ENCODE data around the gene NDUFB11. TPM values are rescaled to one million over a fixed set of nuclear protein-coding genes. Genes with fewer than 3 reads are reported as not detected.

Gene NDUFB11
- total and polyA plus RNA-seq, 2 donors (not counting 1 experiment from before 2014, with no cell fraction given), result 56.8 to 59.7 TPM

DNA sequence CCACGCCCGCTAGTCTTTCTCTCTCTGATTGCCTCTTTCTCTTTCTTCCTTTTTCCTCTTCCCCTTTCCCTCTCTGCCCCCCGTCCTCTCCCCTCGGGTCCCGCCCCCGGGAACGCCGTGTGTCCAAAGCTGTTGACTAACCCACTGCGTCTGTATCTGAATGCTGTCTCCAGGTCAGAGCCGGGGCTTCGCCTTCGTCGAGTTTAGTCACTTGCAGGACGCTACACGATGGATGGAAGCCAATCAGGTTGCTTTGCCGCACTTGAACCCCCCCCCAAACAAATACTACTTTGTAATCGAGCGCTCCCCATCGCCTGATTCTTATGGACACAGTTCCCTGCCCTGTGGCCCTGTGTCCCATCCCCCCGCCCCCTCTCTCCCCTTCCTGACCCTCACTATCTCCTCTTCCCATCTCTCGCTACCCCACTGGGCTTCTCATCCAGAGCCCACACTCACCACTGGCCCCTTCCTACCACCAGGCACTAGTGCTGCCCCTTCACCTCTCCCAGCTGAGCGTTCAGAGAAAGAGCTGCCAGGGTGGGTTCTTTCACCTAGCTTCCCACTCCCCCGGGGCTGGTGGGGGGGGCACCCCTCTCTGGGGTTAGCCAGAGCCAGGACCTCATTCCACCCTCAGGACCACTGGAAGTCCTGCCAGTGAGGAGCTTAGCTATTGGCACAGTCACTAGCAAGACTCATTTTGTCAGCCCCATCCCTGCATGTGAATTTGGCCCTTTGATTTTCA is 30.5 kb upstream of the NDUFB11 start:
- H3K36me3 ChIP-seq (replicated peaks in 1 of 2; ENCODE audit: control extremely low read depth in 1 of 2, control insufficient read depth in 1 of 2, extremely low read depth in 1 of 2, insufficient read depth in 2 of 2, low read length in 1 of 2), result peaks cover 0 to 51% of the 10 kb centered on the region in 2 experiments

DNA sequence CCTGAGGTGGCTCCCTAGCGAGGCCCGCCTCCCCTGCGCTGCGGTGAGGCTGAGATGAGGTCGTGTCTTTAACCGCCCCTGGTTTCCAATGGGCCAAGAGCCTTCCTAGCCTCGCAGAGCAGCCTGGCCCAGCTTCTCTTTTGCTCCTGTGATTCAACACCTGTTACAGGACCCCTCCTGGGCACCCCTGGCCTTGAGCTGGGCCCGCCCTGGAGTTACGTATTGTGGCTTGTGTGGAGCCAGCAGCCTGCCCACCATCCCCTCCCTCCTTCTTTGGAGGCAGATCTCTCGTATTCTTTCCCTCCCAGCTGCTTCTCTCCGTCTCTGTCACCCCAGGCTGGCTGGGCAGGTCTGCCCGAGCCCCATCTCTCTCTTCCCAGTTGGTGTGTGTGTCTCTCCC is 29.9 kb upstream of the NDUFB11 start:
- H3K9me3 Mint-ChIP-seq (ENCODE audit: insufficient read depth), result no peaks in the 10 kb centered on the region
- Histone ChIP-seq H3K27me3 (replicated peaks in 1 of 4; ENCODE audit: control extremely low read depth in 1 of 4, control insufficient read depth in 3 of 4, insufficient read depth in 4 of 4, low read length in 3 of 4) (no peaks in the 10 kb centered on the region), H2AFZ (ENCODE audit: insufficient read depth, low read depth, low read length, poor library complexity, severe bottlenecking) (no peak overlapping the region), H3K4me3 (ENCODE audit: control extremely low read depth in 1 of 5, extremely low read depth in 1 of 5, insufficient read depth in 1 of 5, low read depth in 2 of 5, low read length in 4 of 5) (no peak overlapping the region), H3K9ac (ENCODE audit: low read length) (no peak overlapping the region), H3K36me3 (replicated peaks in 1 of 2; ENCODE audit: control extremely low read depth in 1 of 2, control insufficient read depth in 1 of 2, extremely low read depth in 1 of 2, insufficient read depth in 2 of 2, low read length in 1 of 2) (peaks cover 0 to 50% of the 10 kb centered on the region in 2 experiments), H3K4me2 (replicated peaks; ENCODE audit: low read depth, low read length, poor library complexity, severe bottlenecking) (no peak overlapping the region), H3K27ac (ENCODE audit: low read length in 2 of 2) (no peak overlapping the region), H3K9me3 (ENCODE audit: control extremely low read depth in 1 of 3, control insufficient read depth in 2 of 3, insufficient read depth in 1 of 3, low read length in 2 of 3) (no peaks in the 10 kb centered on the region), H4K20me1 (ENCODE audit: control insufficient read depth, insufficient read depth, low read length, poor library complexity, severe bottlenecking) (peaks cover 11% of the 10 kb centered on the region), H3K79me2 (ENCODE audit: control insufficient read depth, insufficient read depth, low read length) (peaks cover 21% of the 10 kb centered on the region), H3K4me1 (ENCODE audit: control insufficient read depth in 2 of 2, insufficient read depth in 2 of 2, low read length in 2 of 2) (no peaks in the 10 kb centered on the region)
- intact Hi-C loops (cut with micrococcal nuclease), result no loop called here
- no peak for DNase-seq
- no peaks in the 10 kb centered on the region for H3K27me3 Mint-ChIP-seq
- 95% methylated on average over 6 of the region's 12 CpGs for WGBS (ENCODE audit: insufficient coverage)
- no peak overlapping the region for H3K27ac Mint-ChIP-seq
- TF ChIP-seq EZH2 (IDR thresholded peaks at IDR 0.05; ENCODE audit: borderline replicate concordance, insufficient read depth, low read depth, low read length, poor library complexity, severe bottlenecking), result no peak
- no peaks in the 10 kb centered on the region for H3K4me1 Mint-ChIP-seq
- no peak overlapping the region for H3K4me3 Mint-ChIP-seq
- ATAC-seq (ENCODE audit: low read depth), result no peak
- POLR2A ChIA-PET, result interaction anchor here (0.5 kb wide), 1 partner anchor 8 kb away, joined by 3 read pairs; no protein-coding TSS in a partner anchor
- CTCF ChIA-PET, result no interaction called here

More for the DNA sequence above, 30.5 kb upstream of the NDUFB11 start:
- 99% methylated on average over 11 of the region's 23 CpGs for WGBS (ENCODE audit: insufficient coverage)
- no peaks in the 10 kb centered on the region for H3K27me3 ChIP-seq (replicated peaks in 1 of 4; ENCODE audit: control extremely low read depth in 1 of 4, control insufficient read depth in 3 of 4, insufficient read depth in 4 of 4, low read length in 3 of 4)
- Mint-ChIP-seq H3K9me3 (ENCODE audit: insufficient read depth) (no peaks in the 10 kb centered on the region), H3K4me1 (no peaks in the 10 kb centered on the region), H3K27ac (no peak overlapping the region), H3K27me3 (no peaks in the 10 kb centered on the region), H3K4me3 (no peak overlapping the region)
- peaks cover 6% of the 10 kb centered on the region for H4K20me1 ChIP-seq (ENCODE audit: control insufficient read depth, insufficient read depth, low read length, poor library complexity, severe bottlenecking)
- ChIA-PET CTCF (no interaction called here), POLR2A (interaction anchor here (0.5 kb wide), 1 partner anchor 9 kb away, joined by 3 read pairs; no protein-coding TSS in a partner anchor)
- no peak overlapping the region for H3K9ac ChIP-seq (ENCODE audit: low read length)
- ATAC-seq (ENCODE audit: low read depth) (no peak), DNase-seq (no peak)
- H2AFZ ChIP-seq (ENCODE audit: insufficient read depth, low read depth, low read length, poor library complexity, severe bottlenecking), result no peak overlapping the region
- TF ChIP-seq, protein P1, sequence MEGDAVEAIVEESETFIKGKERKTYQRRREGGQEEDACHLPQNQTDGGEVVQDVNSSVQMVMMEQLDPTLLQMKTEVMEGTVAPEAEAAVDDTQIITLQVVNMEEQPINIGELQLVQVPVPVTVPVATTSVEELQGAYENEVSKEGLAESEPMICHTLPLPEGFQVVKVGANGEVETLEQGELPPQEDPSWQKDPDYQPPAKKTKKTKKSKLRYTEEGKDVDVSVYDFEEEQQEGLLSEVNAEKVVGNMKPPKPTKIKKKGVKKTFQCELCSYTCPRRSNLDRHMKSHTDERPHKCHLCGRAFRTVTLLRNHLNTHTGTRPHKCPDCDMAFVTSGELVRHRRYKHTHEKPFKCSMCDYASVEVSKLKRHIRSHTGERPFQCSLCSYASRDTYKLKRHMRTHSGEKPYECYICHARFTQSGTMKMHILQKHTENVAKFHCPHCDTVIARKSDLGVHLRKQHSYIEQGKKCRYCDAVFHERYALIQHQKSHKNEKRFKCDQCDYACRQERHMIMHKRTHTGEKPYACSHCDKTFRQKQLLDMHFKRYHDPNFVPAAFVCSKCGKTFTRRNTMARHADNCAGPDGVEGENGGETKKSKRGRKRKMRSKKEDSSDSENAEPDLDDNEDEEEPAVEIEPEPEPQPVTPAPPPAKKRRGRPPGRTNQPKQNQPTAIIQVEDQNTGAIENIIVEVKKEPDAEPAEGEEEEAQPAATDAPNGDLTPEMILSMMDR (IDR thresholded peaks at IDR 0.05), result no peak
- no peak for TF ChIP-seq EZH2 (IDR thresholded peaks at IDR 0.05; ENCODE audit: borderline replicate concordance, insufficient read depth, low read depth, low read length, poor library complexity, severe bottlenecking)
- no peaks in the 10 kb centered on the region for H3K9me3 ChIP-seq (ENCODE audit: control extremely low read depth in 1 of 3, control insufficient read depth in 2 of 3, insufficient read depth in 1 of 3, low read length in 2 of 3)
- peaks cover 15% of the 10 kb centered on the region for H3K79me2 ChIP-seq (ENCODE audit: control insufficient read depth, insufficient read depth, low read length)
- H3K27ac ChIP-seq (ENCODE audit: low read length in 2 of 2), result no peak overlapping the region
- H3K4me2 ChIP-seq (replicated peaks; ENCODE audit: low read depth, low read length, poor library complexity, severe bottlenecking), result no peak overlapping the region
- H3K4me3 ChIP-seq (ENCODE audit: control extremely low read depth in 1 of 5, extremely low read depth in 1 of 5, insufficient read depth in 1 of 5, low read depth in 2 of 5, low read length in 4 of 5), result no peak overlapping the region
- no peaks in the 10 kb centered on the region for H3K4me1 ChIP-seq (ENCODE audit: control insufficient read depth in 2 of 2, insufficient read depth in 2 of 2, low read length in 2 of 2)
- intact Hi-C loops (cut with micrococcal nuclease), result no loop called here

All from B cell (primary cell).